SIG-M5 (cell line): ENCODE data around the gene SURF4.
"Not testable (repeated sequence)": the region's sequence is repeated elsewhere in the genome, so short reads cannot be mapped to it uniquely, and the experiment has no call there.

Source experiments
- DNase-seq: peaks from one replicate; lab custom pipeline; 2025; lab: John Stamatoyannopoulos, UW

The SURF4 gene

GRCh38 chr9:133334161-133334560, 41.7 kb downstream of the SURF4 start:
- DNase-seq, result no peak

- no peak for DNase-seq
Measured at GRCh38 chr9:133333566-133333965, 42.3 kb downstream of the SURF4 start.

GRCh38 chr9:133333011-133333410, 42.8 kb downstream of the SURF4 start:
- DNase-seq, result no peak

DNA sequence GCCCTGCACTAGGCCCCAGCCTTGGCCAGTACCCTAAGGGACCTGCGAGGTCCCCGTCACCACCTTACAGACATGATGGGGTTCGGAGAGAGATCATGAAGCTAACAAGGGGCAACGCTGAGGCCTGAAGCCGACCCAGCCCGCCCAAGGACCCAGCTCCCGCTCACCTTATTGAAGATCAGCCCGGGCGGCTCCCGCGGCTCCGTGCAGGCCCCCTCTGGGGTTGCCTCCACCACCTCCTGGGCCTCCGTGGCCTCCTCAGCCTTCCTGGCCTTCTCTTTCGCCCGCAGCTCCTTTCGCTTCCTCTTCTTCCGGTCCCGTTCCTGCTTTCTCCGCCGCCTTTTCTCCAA, 43.5 kb downstream of the SURF4 start:
- no peak for DNase-seq

DNA sequence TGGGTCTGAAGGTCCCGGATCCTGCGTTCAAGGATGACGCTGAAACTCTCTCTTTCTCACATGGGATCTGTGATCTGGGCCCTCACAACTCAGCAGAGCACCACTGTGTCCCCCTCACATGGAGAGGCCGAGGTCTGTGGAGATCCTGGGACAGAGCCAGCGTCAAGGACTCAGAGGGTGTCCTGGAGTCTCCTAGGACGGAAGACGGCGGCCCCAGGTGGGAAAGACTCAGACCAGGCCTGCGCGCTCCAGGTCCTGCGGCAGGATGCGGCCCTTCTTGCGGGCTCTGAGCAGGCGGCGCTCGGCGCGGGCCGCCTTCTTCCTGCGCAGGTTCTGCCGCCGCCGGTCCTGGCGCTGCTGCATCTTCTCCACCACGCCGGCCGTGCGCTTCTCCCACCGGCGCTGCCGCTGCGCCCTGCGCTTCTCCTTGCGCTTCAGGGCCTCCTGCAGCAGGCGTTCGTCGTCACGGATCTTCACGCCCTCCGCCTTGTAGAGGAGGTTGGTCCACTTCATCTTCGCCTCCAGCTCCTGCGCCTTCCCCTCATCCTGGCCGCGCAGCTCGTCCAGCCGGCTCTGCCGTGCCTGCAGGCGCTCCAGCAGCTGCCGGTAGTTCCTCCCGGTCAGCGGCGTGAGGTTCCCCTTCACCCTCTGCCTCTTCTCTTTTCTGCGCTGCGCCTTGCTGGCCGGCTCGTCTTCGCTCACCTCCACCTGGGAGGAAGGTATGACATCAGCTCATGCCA, 44.0 kb downstream of the SURF4 start:
- no peak for DNase-seq

- DNase-seq, result no peak
Measured at GRCh38 chr9:133331221-133331620, 44.6 kb downstream of the SURF4 start.

DNA sequence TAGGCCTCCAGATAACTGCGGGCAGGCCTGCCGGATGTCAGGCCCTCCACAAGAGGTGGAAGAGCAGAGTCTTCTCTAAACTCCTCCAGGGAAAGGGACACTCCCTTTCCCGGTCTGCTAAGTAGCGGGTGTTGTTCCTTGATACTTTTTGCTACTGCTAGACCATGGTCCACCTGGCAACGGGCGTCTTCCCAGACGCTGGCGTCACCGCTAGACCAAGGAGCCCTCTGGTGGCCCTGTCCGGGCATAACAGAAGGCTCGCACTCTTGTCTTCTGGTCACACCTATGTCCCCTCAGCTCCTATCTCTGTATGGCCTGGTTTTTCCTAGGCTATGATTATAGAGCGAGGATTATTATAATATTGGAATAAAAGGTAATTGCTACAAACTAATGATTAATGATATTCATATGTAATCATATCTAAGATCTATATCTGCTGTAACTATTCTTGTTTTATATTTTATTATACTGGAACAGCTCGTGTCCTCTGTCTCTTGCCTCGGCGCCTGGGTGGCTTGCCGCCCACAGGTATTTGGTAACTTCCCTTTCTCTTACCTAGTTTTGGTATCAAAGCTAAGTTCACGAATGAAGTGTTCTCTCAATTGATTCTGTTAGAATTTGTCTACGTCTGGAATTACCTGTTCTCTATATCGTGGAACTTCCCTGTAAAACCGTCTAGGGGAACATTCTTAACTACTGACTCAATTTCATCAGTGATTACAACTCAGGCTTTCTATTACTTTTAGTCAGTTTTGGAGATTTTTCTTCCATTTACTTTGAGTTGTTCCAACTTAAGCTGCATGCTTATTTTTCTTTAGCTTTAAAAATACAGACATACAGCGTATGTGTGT, 46.3 kb downstream of the SURF4 start:
- not testable (repeated sequence) for DNase-seq

DNA sequence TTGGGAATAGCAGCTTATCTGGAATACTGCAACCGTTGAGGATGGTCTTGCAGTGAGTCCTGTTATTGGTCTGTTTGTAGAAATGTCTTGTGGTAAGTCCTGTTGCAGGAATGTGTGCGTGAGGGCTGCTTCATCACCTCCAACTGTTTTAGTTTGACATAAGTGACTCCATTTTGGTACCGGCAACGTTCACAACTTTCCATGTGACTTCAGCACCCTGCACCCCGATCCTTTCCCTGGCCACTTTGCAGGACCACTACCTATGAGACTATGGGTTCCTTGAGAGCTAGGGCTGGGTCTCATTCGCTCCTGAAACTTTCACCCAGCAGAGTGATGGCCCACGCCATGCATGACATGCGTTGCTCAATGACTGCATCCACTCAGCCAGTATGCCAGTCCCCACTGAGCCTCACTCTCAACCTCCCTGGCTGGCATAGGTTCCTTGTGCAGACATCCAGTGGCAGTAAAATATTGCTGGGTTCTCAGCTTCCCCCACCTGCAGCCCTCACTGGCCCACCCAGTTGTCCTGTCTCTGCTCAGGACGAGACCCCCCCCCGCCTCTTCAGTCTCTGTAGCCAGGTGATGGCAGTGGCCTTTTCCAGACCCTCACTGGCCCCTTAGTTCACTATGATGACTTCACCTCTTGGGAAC, 47.9 kb downstream of the SURF4 start:
- no peak for DNase-seq

DNA sequence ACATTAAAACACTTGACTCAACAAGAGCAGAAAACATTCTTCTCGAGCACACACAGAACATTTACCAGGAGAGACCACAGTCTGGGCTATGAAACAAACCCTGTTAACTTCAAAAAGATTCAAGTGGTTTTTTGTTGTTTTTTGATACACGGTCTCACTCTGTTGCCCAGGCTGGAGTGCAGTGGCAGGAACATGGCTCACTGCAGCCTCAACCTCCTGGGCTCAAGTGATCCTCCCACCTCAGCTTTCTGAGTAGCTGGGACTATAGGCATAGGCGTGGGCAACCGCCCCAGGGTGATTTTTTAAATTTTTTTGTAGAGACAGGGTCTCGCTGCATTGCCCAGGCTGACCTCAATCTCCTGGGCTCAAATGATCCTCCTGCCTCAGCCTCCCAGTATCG, 48.8 kb downstream of the SURF4 start:
- not testable (repeated sequence) for DNase-seq

- no peak for DNase-seq
Measured at GRCh38 chr9:133323991-133324703, 51.7 kb downstream of the SURF4 start.

GRCh38 chr9:133323211-133323610, 52.6 kb downstream of the SURF4 start:
- no peak for DNase-seq

- no peak for DNase-seq
Measured at GRCh38 chr9:133322701-133323100, 53.2 kb downstream of the SURF4 start.

- DNase-seq, result no peak
Measured at GRCh38 chr9:133321411-133321935, 54.4 kb downstream of the SURF4 start.

GRCh38 chr9:133320421-133320881, 55.4 kb downstream of the SURF4 start:
- DNase-seq, result no peak

- DNase-seq, result not testable (repeated sequence)
Measured at GRCh38 chr9:133317551-133317950, 58.3 kb downstream of the SURF4 start.

DNA sequence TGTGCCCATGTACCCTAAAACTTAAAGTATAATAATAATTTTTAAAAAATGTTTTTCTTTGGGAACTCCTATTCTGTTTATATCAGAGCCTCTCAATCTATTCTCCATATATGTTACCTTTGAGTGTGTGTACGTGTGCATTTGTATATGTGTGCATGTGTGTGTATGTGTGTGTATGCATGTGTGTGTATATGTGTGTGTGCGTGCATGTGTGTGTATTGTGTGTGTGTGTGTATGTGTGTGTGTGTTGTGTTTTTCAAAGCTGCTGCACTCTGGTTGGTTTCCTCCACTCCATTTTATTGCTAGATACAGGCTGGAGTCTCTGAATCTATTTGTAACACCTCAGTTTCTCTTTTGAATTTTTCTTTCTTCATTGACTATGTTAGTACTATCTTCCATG, 59.9 kb downstream of the SURF4 start:
- no peak for DNase-seq
